OCI-LY1 (cell line): Measurements from ENCODE around the gene AFAP1L1.

Experiments
- CTCF ChIP-seq: fragments of 200-600 bp; sonication (generic), shearing (Covaris generic); IDR thresholded peaks from 2 replicates; pipeline ENCODE4 v1.5.1; 2017; ENCODE audit warnings: mild to moderate bottlenecking, antibody characterized with exemption, low read length, moderate library complexity, mixed read lengths
- EZH2 ChIP-seq: fragments of 200-600 bp; sonication (generic), shearing (Covaris generic); IDR thresholded peaks from 2 replicates; pipeline ENCODE4 v1.8.0; 2017; ENCODE audit warnings: borderline replicate concordance, mixed run types, mild to moderate bottlenecking, antibody characterized with exemption, low read length, moderate library complexity, mixed read lengths

DNA sequence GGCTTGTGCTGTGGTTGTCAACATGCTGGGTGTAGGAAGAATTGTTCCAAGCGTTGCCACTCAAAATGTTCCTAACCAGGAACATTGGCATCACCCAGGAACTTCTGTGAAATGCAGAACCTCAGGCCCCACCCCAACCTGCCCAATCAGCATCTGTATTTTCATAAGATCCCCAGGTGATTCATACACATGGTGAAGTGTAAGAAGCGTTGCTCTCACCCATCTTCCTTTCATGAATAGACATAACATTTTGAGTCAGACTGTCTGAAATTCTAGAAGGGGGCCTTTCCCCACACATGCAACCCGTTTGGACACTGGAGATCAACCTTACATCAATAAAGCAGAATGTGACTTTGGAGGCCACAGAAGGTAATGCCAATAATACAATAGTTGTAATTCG is 9.3 kb upstream of the AFAP1L1 start:
- TF ChIP-seq CTCF, result no peak
- no peak for TF ChIP-seq EZH2
